ENCODE data around the gene TET1. TPM values are rescaled to one million over a fixed set of nuclear protein-coding genes. Genes with fewer than 3 reads are reported as not detected.

The TET1 gene
- total RNA-seq, 1 experiment from 2014 or later, result 2.7 TPM

- no peak for TF ChIP-seq ZBTB33 (IDR thresholded peaks at IDR 0.05; ENCODE audit: extremely low read depth, insufficient replicate concordance, low read length)
- no peak for TF ChIP-seq FOSL1 (IDR thresholded peaks at IDR 0.05; ENCODE audit: low read depth)
- TF ChIP-seq SRF (IDR thresholded peaks at IDR 0.05; ENCODE audit: low read depth), result no peak
- TF ChIP-seq RAD21 (IDR thresholded peaks at IDR 0.05; ENCODE audit: low read depth), result no peak
- TF ChIP-seq ZFX (IDR thresholded peaks at IDR 0.05), result no peak
- no peak for TF ChIP-seq EZH2 (IDR thresholded peaks at IDR 0.05)
- TF ChIP-seq TCF7L2 (IDR thresholded peaks at IDR 0.05; ENCODE audit: borderline replicate concordance, extremely low read depth, insufficient read depth, insufficient read length), result no peak
- no peak for TF ChIP-seq MAX (IDR thresholded peaks at IDR 0.05)
Measured at GRCh38 chr10:68734349-68734748, 174.2 kb downstream of the TET1 start (continued).

GRCh38 chr10:68735119-68735518, 175.0 kb downstream of the TET1 start:
- DNase-seq (ENCODE audit: low read depth, low spot score), result no peak
- Histone ChIP-seq H3K27me3 (ENCODE audit: insufficient read depth, low read length) (no peaks in the 10 kb centered on the region), H3K36me3 (ENCODE audit: control insufficient read depth in 1 of 2, insufficient read depth in 2 of 2, low read length in 2 of 2) (peaks cover 50 to 54% of the 10 kb centered on the region in 2 experiments), H3K27ac (ENCODE audit: low read depth, low read length) (no peak overlapping the region), H2AFZ (ENCODE audit: low read depth, low read length, poor library complexity, severe bottlenecking) (no peak overlapping the region), H3K4me2 (ENCODE audit: low read length) (no peak overlapping the region), H3K9ac (ENCODE audit: low read length) (no peak overlapping the region), H3K9me2 (ENCODE audit: insufficient read depth) (no peaks in the 10 kb centered on the region), H4K20me1 (ENCODE audit: insufficient read depth) (no peaks in the 10 kb centered on the region; the same call in none of the 2 replicates), H3K9me3 (ENCODE audit: control insufficient read depth in 1 of 2, insufficient read depth in 1 of 2, low read depth in 1 of 2, low read length in 2 of 2) (no peaks in the 10 kb centered on the region), H3K79me2 (ENCODE audit: insufficient read depth, low read length) (peaks cover 84% of the 10 kb centered on the region), H3K4me1 (ENCODE audit: control insufficient read depth in 1 of 2, insufficient read depth in 2 of 2, low read length in 2 of 2) (no peaks in the 10 kb centered on the region), H3K4me3 (replicated peaks in 1 of 2; ENCODE audit: low read depth in 1 of 2, low read length in 2 of 2) (no peak overlapping the region)
- BruUV-seq (replicated peaks), result no TSS peak
- POLR2A ChIA-PET, result no interaction called here
- intact Hi-C loops (cut with micrococcal nuclease), result no loop called here
- RAD21 ChIA-PET (ENCODE audit: low non-redundant PET in 1 of 2, low total read pairs in 2 of 2, uncharacterized antibody in 2 of 2, unreplicated experiment in 2 of 2), result no interaction called here
- CTCF ChIA-PET, result no interaction called here
- ATAC-seq, result no peak
- TF ChIP-seq JUND (IDR thresholded peaks at IDR 0.05) (no peak), POLR2AphosphoS5 (IDR thresholded peaks at IDR 0.05; ENCODE audit: low read depth, low read length) (no peak), TCF7L2 (IDR thresholded peaks at IDR 0.05; ENCODE audit: borderline replicate concordance, extremely low read depth, insufficient read depth, insufficient read length) (no peak), CTCF (IDR thresholded peaks at IDR 0.05 in 2 of 3, conservative IDR thresholded peaks at IDR 0.05 in 1 of 3; ENCODE audit: borderline replicate concordance in 1 of 3, insufficient read depth in 1 of 3, low read depth in 2 of 3, low read length in 2 of 3) (no peak), REST (IDR thresholded peaks at IDR 0.05; ENCODE audit: low read depth) (no peak), ZFX (IDR thresholded peaks at IDR 0.05) (no peak)

Measured in HCT116 (cell line).